Liver (tissue), 9 donors: ENCODE measurements around the gene PALM2AKAP2. TPM values are rescaled to one million over a fixed set of nuclear protein-coding genes. Genes with fewer than 3 reads are reported as not detected.
A peak's percentile ranks its signal among the peaks of the same experiment; 100 is the strongest.

ENCODE experiments used
- DNase-seq: peaks from one replicate; pipeline ENCODE4 v3.0.0-alpha.2; 2017; ENCODE audit warnings: low spot score
- H3K27ac ChIP-seq, 2 donors: one replicate each; pipeline ENCODE4 v1.7.0; 2013; ENCODE audit warnings: inconsistent platforms in 2 of 2, low read length in 2 of 2, control low read depth in 1 of 2, low read depth in 1 of 2, mild to moderate bottlenecking in 1 of 2
- H3K27me3 ChIP-seq, 4 donors: one replicate each; pipeline versions ENCODE4 v1.6.1 to v1.7.0; 2013; ENCODE audit warnings: low read length in 3 of 4, inconsistent platforms in 1 of 4, mild to moderate bottlenecking in 1 of 4, moderate library complexity in 1 of 4; ENCODE audit not compliant: control insufficient read depth in 4 of 4, insufficient read depth in 4 of 4
- H3K36me3 ChIP-seq, 4 donors: one replicate each; pipeline versions ENCODE4 v1.6.1 to v1.7.0; 2013; ENCODE audit warnings: low read length in 3 of 4, mild to moderate bottlenecking in 3 of 4, low read depth in 1 of 4, moderate library complexity in 1 of 4; ENCODE audit not compliant: control insufficient read depth in 4 of 4, insufficient read depth in 3 of 4
- H3K4me1 ChIP-seq, 4 donors: one replicate each; pipeline versions ENCODE4 v1.6.1 to v1.7.0; 2013; ENCODE audit warnings: low read length in 3 of 4, mild to moderate bottlenecking in 3 of 4, moderate library complexity in 1 of 4; ENCODE audit not compliant: control insufficient read depth in 4 of 4, insufficient read depth in 4 of 4
- H3K4me3 ChIP-seq, 3 donors: one replicate each; pipeline versions ENCODE4 v1.6.1 to v1.7.0; 2013; ENCODE audit warnings: low read length in 3 of 3, control low read depth in 1 of 3, low read depth in 1 of 3, mild to moderate bottlenecking in 1 of 3
- H3K9ac ChIP-seq, 2 donors: one replicate each; pipeline ENCODE4 v1.7.0; 2013; ENCODE audit warnings: low read length in 2 of 2, mild to moderate bottlenecking in 2 of 2, moderate library complexity in 2 of 2, control low read depth in 1 of 2, low read depth in 1 of 2
- H3K9me3 ChIP-seq, 4 donors: one replicate each; pipeline versions ENCODE4 v1.6.1 to v1.7.0; 2013; ENCODE audit warnings: low read length in 3 of 4; ENCODE audit not compliant: control insufficient read depth in 4 of 4
- ATF3 ChIP-seq: IDR thresholded peaks from 2 replicates; pipeline ENCODE4 v1.6.1; 2016; ENCODE audit warnings: antibody characterized with exemption
- CTCF ChIP-seq: fragments of 150-350 bp; IDR thresholded peaks from 2 replicates; pipeline ENCODE4 v1.5.1; 2017; ENCODE audit warnings: improper control_type of control experiment, low read depth, low read length; ENCODE audit not compliant: missing input control
- EGR1 ChIP-seq, 2 donors: IDR thresholded peaks; 2 replicates each; pipeline ENCODE4 v1.6.1; 2016 to 2018; ENCODE audit warnings: antibody characterized with exemption in 2 of 2, low read depth in 2 of 2
- FOXA1 ChIP-seq: IDR thresholded peaks from 2 replicates; pipeline ENCODE4 v1.6.1; 2016; ENCODE audit warnings: antibody characterized with exemption
- FOXA2 ChIP-seq: IDR thresholded peaks from 2 replicates; pipeline ENCODE4 v1.6.1; 2016; ENCODE audit warnings: antibody characterized with exemption
- GABPA ChIP-seq, 2 donors: IDR thresholded peaks in 1 of 2; conservative IDR thresholded peaks in 1 of 2; 2 replicates each; pipeline ENCODE4 v1.6.1; 2016; ENCODE audit warnings: antibody characterized with exemption in 2 of 2, mild to moderate bottlenecking in 1 of 2, moderate library complexity in 1 of 2
- HNF4A ChIP-seq, 2 donors: conservative IDR thresholded peaks; 2 replicates each; pipeline ENCODE4 v1.6.1; 2016; ENCODE audit warnings: antibody characterized with exemption in 2 of 2, mild to moderate bottlenecking in 2 of 2
- HNF4G ChIP-seq: IDR thresholded peaks from 2 replicates; pipeline ENCODE4 v1.6.1; 2016; ENCODE audit warnings: antibody characterized with exemption
- JUND ChIP-seq, 2 donors: IDR thresholded peaks; 2 replicates each; pipeline ENCODE4 v1.6.1; 2016; ENCODE audit warnings: antibody characterized with exemption in 2 of 2
- MAX ChIP-seq: IDR thresholded peaks from 2 replicates; pipeline ENCODE4 v1.6.1; 2016; ENCODE audit warnings: antibody characterized with exemption
- NR2F2 ChIP-seq: IDR thresholded peaks from 2 replicates; pipeline ENCODE4 v1.6.1; 2016; ENCODE audit warnings: antibody characterized with exemption
- RAD21 ChIP-seq, 2 donors: IDR thresholded peaks; 2 replicates each; pipeline ENCODE4 v1.6.1; 2016; ENCODE audit warnings: antibody characterized with exemption in 2 of 2, mild to moderate bottlenecking in 2 of 2
- REST ChIP-seq: IDR thresholded peaks from 2 replicates; pipeline ENCODE4 v1.6.1; 2016; ENCODE audit warnings: antibody characterized with exemption, mild to moderate bottlenecking
- RXRA ChIP-seq, 2 donors: IDR thresholded peaks; 2 replicates each; pipeline ENCODE4 v1.6.1; 2017 to 2018; ENCODE audit warnings: antibody characterized with exemption in 2 of 2, mild to moderate bottlenecking in 1 of 2
- SP1 ChIP-seq: IDR thresholded peaks from 2 replicates; pipeline ENCODE4 v1.6.1; 2018; ENCODE audit warnings: antibody characterized with exemption, mild to moderate bottlenecking
- TAF1 ChIP-seq: conservative IDR thresholded peaks from 2 replicates; pipeline ENCODE4 v1.6.1; 2016; ENCODE audit warnings: antibody characterized with exemption, mild to moderate bottlenecking
- YY1 ChIP-seq: IDR thresholded peaks from 2 replicates; pipeline ENCODE4 v1.6.1; 2016; ENCODE audit warnings: antibody characterized with exemption, mild to moderate bottlenecking
- ZBTB33 ChIP-seq: IDR thresholded peaks from 2 replicates; pipeline ENCODE4 v1.6.1; 2016; ENCODE audit warnings: antibody characterized with exemption
- WGBS: extraction: QIAGEN DNeasy Blood & Tissue Kit; methylation state at CpG from one replicate; pipeline ENCODE4 v1.1.7; 2013; 5-methylcytosine and 5-hydroxymethylcytosine counted together
- polyA plus RNA-seq, 2 donors: library from polyadenylated mRNA; stranded (reverse) in 1 of 2; unstranded in 1 of 2; fragments of 200-250 nt in 1 of 2; fragments of >200 nt in 1 of 2; fragmentation: Nextera tagmentation in 1 of 2; extraction: Ambion mirVana in 1 of 2; gene quantifications; one replicate each; pipeline versions ENCODE4 v1.2.1 to v1.2.3, GENCODE V29; 2013 to 2015
- total RNA-seq, 2 donors: library from RNA; depleted of rRNA; stranded (reverse); fragments of >200 nt; gene quantifications; one replicate each; pipeline ENCODE4 v1.2.3, GENCODE V29; 2014
- donor health status: healthy.
- donor health status: healthy.
- donor health status: healthy.
- donor health status: healthy.
- donor health status: healthy.

The PALM2AKAP2 gene
- 10 to 100 TPM in 1 of 2 donors, 1 to 10 TPM in 1; 4.6 to 47.9 TPM for total RNA-seq
- polyA plus RNA-seq = 1 to 10 TPM; 5.3 to 7.1 TPM

- DNase-seq = peak; percentile 43
- H3K4me3 ChIP-seq = peak within 1 kb of the TSS; percentile 83 to 92 (median 84)
- H3K9ac ChIP-seq = peak within 1 kb of the TSS; percentile 90 to 97
- no peaks in the 10 kb centered on the region for H3K27me3 ChIP-seq
- peaks cover 0 to 3% (median 0%) of the 10 kb centered on the region in 4 donors for H3K36me3 ChIP-seq
- 1% methylated on average over 85 of the region's 85 CpGs for WGBS
- no peaks in the 10 kb centered on the region for H3K9me3 ChIP-seq
- H3K27ac ChIP-seq = peak within 1 kb of the TSS; percentile 96 to 99
- H3K4me1 ChIP-seq = peaks cover 0 to 32% (median 12%) of the 10 kb centered on the region in 4 donors
- TF ChIP-seq CTCF (peak; percentile 25), YY1 (no peak), NR2F2 (no peak), MAX (no peak), HNF4A (conservative IDR thresholded peaks at IDR 0.05) (peak in 1 of 2 donors; percentile 23)
Measured at GRCh38 chr9:109779711-109780452, at the start of gene PALM2AKAP2. TSS of gene PALM2AKAP2 (plus strand) at chr9:109780198. CDS start at chr9:109780489, 291 bp downstream.

- Histone ChIP-seq H3K27me3 (no peaks in the 10 kb centered on the region), H3K4me3 (no peak overlapping the region), H3K9me3 (no peaks in the 10 kb centered on the region), H3K36me3 (no peaks in the 10 kb centered on the region), H3K9ac (no peak overlapping the region), H3K27ac (no peak overlapping the region), H3K4me1 (peaks cover 0 to 23% (median 4%) of the 10 kb centered on the region in 4 donors)
- no peak for DNase-seq
- TF ChIP-seq HNF4G (no peak), ATF3 (peak; percentile 89), YY1 (peak; percentile 38), HNF4A (conservative IDR thresholded peaks at IDR 0.05) (peak in 1 of 2 donors; percentile 48), FOXA1 (no peak), CTCF (no peak), JUND (IDR thresholded peaks at IDR 0.05) (peak in 1 of 2 donors; percentile 42), SP1 (no peak), EGR1 (IDR thresholded peaks at IDR 0.05; ENCODE audit: low read depth in 2 of 2) (no peak), GABPA (IDR thresholded peaks at IDR 0.05 in 1 of 2, conservative IDR thresholded peaks at IDR 0.05 in 1 of 2) (no peak), REST (no peak), FOXA2 (peak; percentile 43), ZBTB33 (no peak), TAF1 (no peak), NR2F2 (no peak), MAX (peak; percentile 64), RXRA (IDR thresholded peaks at IDR 0.05) (peak; percentile 78 to 83), RAD21 (IDR thresholded peaks at IDR 0.05) (no peak)
- 28% methylated on average over 3 of the region's 3 CpGs for WGBS
Measured at GRCh38 chr9:109730228-109730627, 49.8 kb upstream of the PALM2AKAP2 start.
